GM12878 (cell line): ENCODE results near the gene MICALL2. TPM values are rescaled to one million over a fixed set of nuclear protein-coding genes. Genes with fewer than 3 reads are reported as not detected.

Experiments used
- ATAC-seq: fragments of 200-7000 bp; cut with Tn5 transposase; 3 replicates; pipeline ENCODE4 v1.9.1; 2020; ENCODE audit warnings: mild to moderate bottlenecking, moderate library complexity
- BruUV-seq: library from RNA; stranded (reverse); fragments of 400-500 nt; replicated peaks from 2 replicates; lab custom pipeline; 2021; lab: Mats Ljungman, UMichigan
- CTCF ChIA-PET: fragments of 300-600 bp; sonication (Branson Sonifier 250); formaldehyde crosslinking; extraction: SDS; loops from one replicate; lab custom pipeline; 2021; ENCODE audit warnings: inconsistent platforms; lab: Yijun Ruan, JAX
- POLR2A ChIA-PET: fragments of 350-600 bp; formaldehyde crosslinking; extraction: SDS; loops from one replicate; lab custom pipeline; 2021; ENCODE audit warnings: inconsistent platforms; lab: Charles Lee
- RAD21 ChIA-PET: fragments of 300-600 bp; sonication (Branson Sonifier 250); formaldehyde crosslinking; loops from one replicate; lab custom pipeline; 2023; ENCODE audit warnings: antibody characterized with exemption; ENCODE audit not compliant: unreplicated experiment; lab: Charles Lee
- SMC1A ChIA-PET: fragments of 300-600 bp; sonication (Branson Sonifier 250); formaldehyde crosslinking; loops from one replicate; lab custom pipeline; 2023; ENCODE audit not compliant: unreplicated experiment, uncharacterized antibody; lab: Charles Lee
- DNase-seq: peaks from one replicate; pipeline ENCODE4 v3.0.0-alpha.2; 2011; ENCODE audit warnings: low read depth, low spot score
- FAIRE-seq: peaks from 3 replicates; lab custom pipeline; 2011; peaks lifted over from hg19 to GRCh38; lab: Jason Lieb, UNC
- H2AFZ ChIP-seq: 2 replicates; pipeline ENCODE4 v1.6.0; 2011; ENCODE audit warnings: low read depth, low read length, control low read depth; ENCODE audit not compliant: control insufficient read depth
- H3K27ac ChIP-seq: 2 replicates; pipeline ENCODE4 v1.5.1; 2011; ENCODE audit warnings: control low read depth; ENCODE audit not compliant: control insufficient read depth, insufficient read depth
- H3K27me3 ChIP-seq, 2 experiments: replicated peaks in 1 of 2; 2 replicates each; pipeline versions ENCODE4 v1.6.0 to v1.6.1; 2011; ENCODE audit warnings: low read length in 1 of 2; ENCODE audit not compliant: control insufficient read depth in 2 of 2, insufficient read depth in 2 of 2
- H3K36me3 ChIP-seq, 2 experiments: 2 replicates each; pipeline ENCODE4 v1.5.1; 2011; ENCODE audit warnings: low read length in 1 of 2; ENCODE audit not compliant: control insufficient read depth in 2 of 2, insufficient read depth in 2 of 2
- H3K4me1 ChIP-seq: 2 replicates; pipeline ENCODE4 v1.6.1; 2011; ENCODE audit warnings: mild to moderate bottlenecking, low read length, moderate library complexity, mixed read lengths; ENCODE audit not compliant: control insufficient read depth, insufficient read depth
- H3K4me2 ChIP-seq: 2 replicates; pipeline ENCODE4 v1.6.0; 2011; ENCODE audit warnings: control low read depth; ENCODE audit not compliant: control insufficient read depth, insufficient read depth
- H3K4me3 ChIP-seq: fragments of 200-600 bp; sonication (generic); 2 replicates; pipeline ENCODE4 v1.5.1; 2016
- H3K79me2 ChIP-seq: 2 replicates; pipeline ENCODE4 v1.6.0; 2011; ENCODE audit warnings: low read length; ENCODE audit not compliant: control insufficient read depth, insufficient read depth
- H3K9ac ChIP-seq: 2 replicates; pipeline ENCODE4 v1.8.0; 2011; ENCODE audit warnings: low read length, control low read depth, mixed read lengths; ENCODE audit not compliant: control insufficient read depth, insufficient read depth
- H3K9me3 ChIP-seq: replicated peaks from 3 replicates; pipeline ENCODE4 v1.5.1; 2011; ENCODE audit warnings: mild to moderate bottlenecking, low read length; ENCODE audit not compliant: control insufficient read depth, insufficient read depth
- H4K20me1 ChIP-seq: 2 replicates; pipeline ENCODE4 v1.6.0; 2011; ENCODE audit not compliant: control insufficient read depth, insufficient read depth
- CBFB ChIP-seq: IDR thresholded peaks from 2 replicates; pipeline ENCODE4 v1.6.1; 2016; ENCODE audit warnings: antibody characterized with exemption, low read depth
- CHD1 ChIP-seq: IDR thresholded peaks from 2 replicates; pipeline ENCODE4 v1.6.1; 2012; ENCODE audit warnings: low read depth, low read length, improper control_type of control experiment
- ETV6 ChIP-seq, 2 experiments: fragments of 450-650 bp in 1 of 2; IDR thresholded peaks in 1 of 2; conservative IDR thresholded peaks in 1 of 2; 2 replicates each; pipeline ENCODE4 v1.6.1; 2014; ENCODE audit warnings: antibody characterized with exemption in 1 of 2, borderline replicate concordance in 1 of 2, low read depth in 1 of 2, mild to moderate bottlenecking in 1 of 2, moderate library complexity in 1 of 2
- HCFC1 ChIP-seq: fragments of 150-350 bp; IDR thresholded peaks from 2 replicates; pipeline ENCODE4 v1.6.1; 2014; ENCODE audit warnings: low read length
- HDAC6 ChIP-seq: fragments of 200-600 bp; sonication (generic); IDR thresholded peaks from one replicate; pipeline ENCODE4 v1.8.0; 2017; ENCODE audit warnings: antibody characterized with exemption; ENCODE audit not compliant: unreplicated experiment
- IKZF1 ChIP-seq: fragments of 450-650 bp; conservative IDR thresholded peaks from 2 replicates; pipeline ENCODE4 v1.6.1; 2017; ENCODE audit warnings: antibody characterized with exemption, mild to moderate bottlenecking
- KAT2A ChIP-seq: conservative IDR thresholded peaks from 2 replicates; pipeline ENCODE4 v1.6.1; 2011; ENCODE audit warnings: low read depth, low read length; ENCODE audit not compliant: control insufficient read depth
- PML ChIP-seq: IDR thresholded peaks from 2 replicates; pipeline ENCODE4 v1.6.1; 2012; ENCODE audit warnings: low read length, inconsistent platforms
- SMARCA5 ChIP-seq: fragments of 450-650 bp; IDR thresholded peaks from 2 replicates; pipeline ENCODE4 v1.6.1; 2017; ENCODE audit warnings: mild to moderate bottlenecking
- ZSCAN29 ChIP-seq: fragments of 450-650 bp; IDR thresholded peaks from 2 replicates; pipeline ENCODE4 v1.6.1; 2017; ENCODE audit warnings: mild to moderate bottlenecking, moderate library complexity
- WGBS: methylation state at CpG from one replicate; pipeline ENCODE4 v1.1.6; 2016; ENCODE audit warnings: low lambda C conversion rate; ENCODE audit not compliant: insufficient replicate concordance, insufficient coverage; ENCODE audit errors: missing lambda C conversion rate; 5-methylcytosine and 5-hydroxymethylcytosine counted together
- in situ Hi-C: fragments of 300-500 bp; cut with MboI; formaldehyde crosslinking; loops from 9 replicates; pipeline ENCODE4 v1.14.3; 2018; ENCODE audit warnings: mixed read lengths
- intact Hi-C: fragments of 100-400 bp; cut with micrococcal nuclease; formaldehyde crosslinking; loops from one replicate; pipeline ENCODE4 v1.14.2; 2022; ENCODE audit not compliant: unreplicated experiment
- polyA plus RNA-seq, 11 experiments: library from polyadenylated mRNA; depleted of rRNA in 4 of 11; unstranded in 6 of 11; stranded (reverse) in 5 of 11; fragments of >200 nt; fragmentation: Nextera tagmentation in 4 of 11; fragmentation: Illumina TruSeq in 1 of 11; extraction: Ambion mirVana in 4 of 11; extraction: Trizol in 1 of 11; gene quantifications; 1 replicate in 1 of 11; 2 replicates in 10 of 11; pipeline versions ENCODE4 v1.2.1 to v1.2.3, GENCODE V29; 2011 to 2016; ENCODE audit warnings: inconsistent platforms in 2 of 11, missing spikeins in 2 of 11, low read depth in 1 of 11
- total RNA-seq, 4 experiments: library from RNA; depleted of rRNA in 3 of 4; stranded (reverse); fragments of >200 nt in 3 of 4; fragmentation: Illumina TruSeq in 1 of 4; extraction: Trizol in 1 of 4; gene quantifications; 2 replicates each; pipeline versions ENCODE4 v1.2.1 to v1.2.3, GENCODE V29; 2013 to 2021
- TF ChIP-seq, protein P1 (sequence below): IDR thresholded peaks from 2 replicates; pipeline ENCODE4 v1.6.1; 2011; ENCODE audit warnings: mild to moderate bottlenecking, low read depth, low read length, moderate library complexity; ENCODE audit not compliant: insufficient replicate concordance

MICALL2 gene
- total and polyA plus RNA-seq, 10 of the 15 experiments (the other 5 are each of a cell fraction or from before 2014, with no cell fraction given), result 0.04 to 1.7 (median 0.83) TPM; not detected in 3

DNA sequence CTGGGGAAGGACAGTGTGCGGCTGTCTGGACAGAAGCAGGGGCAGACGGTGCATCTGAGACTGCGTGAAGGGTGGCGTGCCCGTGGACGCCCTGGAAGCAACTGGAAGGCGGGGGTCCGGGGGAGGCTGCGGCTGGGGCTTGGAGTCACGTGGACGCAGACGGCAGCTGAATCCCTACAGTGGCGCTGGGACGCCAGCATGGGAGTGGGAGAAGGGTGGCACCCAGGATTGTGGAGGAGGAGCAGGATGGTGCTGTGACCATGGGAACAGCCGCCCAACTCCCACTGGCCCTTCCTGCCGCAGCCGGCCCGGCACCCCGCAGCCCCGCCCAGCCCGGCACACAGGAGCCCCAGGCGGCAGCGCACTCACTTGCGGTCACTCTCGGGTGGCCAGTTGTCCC, 35.2 kb upstream of the MICALL2 start (continued):
- TF ChIP-seq ZSCAN29 (no peak), HDAC6 (no peak), PML (no peak), SMARCA5 (no peak), ETV6 (conservative IDR thresholded peaks at IDR 0.05 in 1 of 2, IDR thresholded peaks at IDR 0.05 in 1 of 2; ENCODE audit: borderline replicate concordance in 1 of 2, low read depth in 1 of 2) (no peak), IKZF1 (no peak), CHD1 (no peak), HCFC1 (no peak)
- TF ChIP-seq, protein P1, sequence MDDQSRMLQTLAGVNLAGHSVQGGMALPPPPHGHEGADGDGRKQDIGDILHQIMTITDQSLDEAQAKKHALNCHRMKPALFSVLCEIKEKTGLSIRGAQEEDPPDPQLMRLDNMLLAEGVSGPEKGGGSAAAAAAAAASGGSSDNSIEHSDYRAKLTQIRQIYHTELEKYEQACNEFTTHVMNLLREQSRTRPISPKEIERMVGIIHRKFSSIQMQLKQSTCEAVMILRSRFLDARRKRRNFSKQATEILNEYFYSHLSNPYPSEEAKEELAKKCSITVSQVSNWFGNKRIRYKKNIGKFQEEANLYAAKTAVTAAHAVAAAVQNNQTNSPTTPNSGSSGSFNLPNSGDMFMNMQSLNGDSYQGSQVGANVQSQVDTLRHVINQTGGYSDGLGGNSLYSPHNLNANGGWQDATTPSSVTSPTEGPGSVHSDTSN, result no peak

DNA sequence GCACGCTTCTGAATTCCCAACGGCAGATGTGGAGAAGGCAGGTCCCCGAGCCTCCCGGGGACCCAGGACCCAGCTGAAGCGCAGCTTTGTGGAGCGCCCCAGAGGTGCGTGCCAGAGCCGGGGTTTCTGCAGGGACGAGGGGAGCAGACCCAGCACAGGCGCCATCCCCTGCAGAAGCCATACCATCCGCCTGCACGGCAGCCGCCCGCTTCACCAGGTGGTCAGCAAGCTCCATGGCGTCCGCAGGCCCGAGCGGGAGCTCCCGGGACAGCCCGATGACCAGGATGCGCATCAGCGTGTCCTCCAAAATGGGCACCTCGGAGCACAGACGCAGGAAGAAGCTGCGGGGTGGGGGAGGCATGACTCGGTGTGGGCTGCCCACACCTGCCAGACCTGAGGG, 34.3 kb upstream of the MICALL2 start:
- no peak overlapping the region for H2AFZ ChIP-seq
- FAIRE-seq, result no peak
- H3K9me3 ChIP-seq, result no peaks in the 10 kb centered on the region
- no peaks in the 10 kb centered on the region for H3K79me2 ChIP-seq
- no peaks in the 10 kb centered on the region for H3K27me3 ChIP-seq
- no peak overlapping the region for H3K4me2 ChIP-seq
- ChIA-PET RAD21 (no interaction called here), SMC1A (no interaction called here), CTCF (no interaction called here), POLR2A (no interaction called here)
- 97% methylated on average over 23 of the region's 26 CpGs for WGBS
- no peak overlapping the region for H3K4me3 ChIP-seq
- in situ Hi-C loops, result no loop called here
- no TSS peak for BruUV-seq
- ATAC-seq, result no peak
- H3K9ac ChIP-seq, result no peak overlapping the region
- intact Hi-C loops, result no loop called here
- TF ChIP-seq CBFB (no peak), KAT2A (no peak)
- H3K36me3 ChIP-seq, result peaks cover 5 to 29% of the 10 kb centered on the region in 2 experiments; a peak in 3 of 4 replicates
- DNase-seq, result no peak
- no peaks in the 10 kb centered on the region for H3K4me1 ChIP-seq
- H4K20me1 ChIP-seq, result no peaks in the 10 kb centered on the region
- no peak overlapping the region for H3K27ac ChIP-seq
